NCI-H2107 treated with DMSO at 0.1 percent for 48 hours (cell line): Measurements from ENCODE around the gene BSG.

Experiments
- DNase-seq: peaks from one replicate; lab custom pipeline; 2025; ENCODE audit not compliant: unreplicated experiment; lab: John Stamatoyannopoulos, UW

BSG gene

DNA sequence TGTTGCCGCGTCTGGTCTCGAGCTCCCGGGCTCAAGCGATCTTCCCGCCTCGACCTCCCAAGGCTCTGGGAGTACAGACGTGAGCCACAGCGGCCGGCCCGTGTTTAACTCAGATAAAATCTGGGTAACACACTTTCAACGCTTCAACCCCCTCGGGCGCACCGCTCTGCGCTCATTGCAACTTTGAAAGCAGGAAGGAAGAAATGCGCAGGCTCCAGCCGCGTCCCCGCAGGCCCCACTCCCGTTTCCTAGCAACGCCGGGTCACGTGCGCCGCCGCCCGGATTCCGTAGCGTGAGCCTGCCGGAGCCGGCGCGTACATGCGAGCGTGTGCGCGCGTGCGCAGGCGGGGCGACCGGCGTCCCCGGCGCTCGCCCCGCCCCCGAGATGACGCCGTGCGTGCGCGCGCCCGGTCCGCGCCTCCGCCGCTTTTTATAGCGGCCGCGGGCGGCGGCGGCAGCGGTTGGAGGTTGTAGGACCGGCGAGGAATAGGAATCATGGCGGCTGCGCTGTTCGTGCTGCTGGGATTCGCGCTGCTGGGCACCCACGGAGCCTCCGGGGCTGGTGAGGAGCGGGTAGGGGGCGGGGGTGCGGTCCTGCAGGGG is at the start of gene BSG:
Gene BSG (plus strand): TSS at position 457 of the 603 bp plus-strand sequence. CDS start 39 bp downstream, at position 496.
- DNase-seq: peak; percentile 82

DNA sequence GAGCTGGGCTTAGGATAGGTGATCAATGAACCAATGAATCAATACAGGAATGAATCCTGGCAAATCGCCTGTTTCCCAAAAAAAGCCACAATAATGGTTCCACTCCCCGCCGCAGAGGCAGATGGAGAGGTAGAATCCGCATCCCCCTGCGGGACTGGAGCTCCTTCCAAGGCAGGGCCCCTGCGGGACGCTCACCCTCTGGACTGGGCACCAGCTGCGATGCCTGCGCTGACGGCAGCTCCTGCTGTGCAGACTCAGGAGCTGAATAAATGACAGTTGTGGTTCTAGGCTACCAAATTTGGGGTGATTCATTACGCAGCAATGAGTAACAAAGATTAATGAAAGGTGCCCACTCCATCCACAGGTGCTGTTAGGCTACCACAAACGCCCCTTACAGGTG is 49.7 kb upstream of the BSG start:
- no peak for DNase-seq

GRCh38 chr19:524062-524674 is 48.2 kb upstream of the BSG start:
- peak; percentile 8 for DNase-seq

GRCh38 chr19:525029-525428 is 47.4 kb upstream of the BSG start:
- no peak for DNase-seq

GRCh38 chr19:525857-526419 is 46.5 kb upstream of the BSG start:
- no peak for DNase-seq

- no peak for DNase-seq
Observed at GRCh38 chr19:530134-531008, 42.0 kb upstream of the BSG start.

DNA sequence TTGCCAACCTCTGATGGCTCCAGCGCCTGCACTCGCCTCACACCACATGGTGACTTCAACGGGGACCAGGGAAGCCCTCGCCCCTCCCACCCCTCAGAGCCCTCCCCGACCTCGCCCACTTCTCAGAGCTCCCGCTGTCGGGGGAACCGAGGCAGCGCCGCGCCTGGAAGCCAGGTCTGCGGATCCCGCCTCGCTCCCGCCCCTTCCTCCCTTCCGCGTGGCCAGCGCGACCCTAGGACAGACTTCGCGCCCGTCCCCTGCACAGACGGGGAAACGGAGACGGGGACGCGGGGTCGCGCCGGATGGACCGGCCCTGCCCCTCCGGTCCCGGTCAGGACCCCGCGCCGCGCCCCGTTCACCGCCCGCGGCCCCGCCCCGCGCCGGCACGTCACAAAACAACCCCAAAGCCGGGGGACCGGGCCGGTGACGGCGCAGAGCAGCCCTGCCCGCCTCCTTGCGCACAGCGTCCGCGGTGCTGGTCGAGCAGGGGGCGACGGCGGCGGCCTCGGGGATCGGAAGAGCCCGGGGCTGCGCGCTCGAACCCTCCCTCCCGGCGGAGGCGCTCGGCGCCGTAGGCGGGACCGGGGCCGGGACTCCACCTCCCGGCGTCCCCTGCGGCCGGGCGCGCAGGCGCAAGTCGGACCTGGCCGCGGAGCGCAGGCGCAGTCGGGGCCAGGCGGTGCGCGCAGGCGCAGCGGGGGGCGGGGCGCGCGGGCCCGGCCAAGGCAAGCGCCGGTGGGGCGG is 41.2 kb upstream of the BSG start:
- DNase-seq: peak; percentile 53

DNA sequence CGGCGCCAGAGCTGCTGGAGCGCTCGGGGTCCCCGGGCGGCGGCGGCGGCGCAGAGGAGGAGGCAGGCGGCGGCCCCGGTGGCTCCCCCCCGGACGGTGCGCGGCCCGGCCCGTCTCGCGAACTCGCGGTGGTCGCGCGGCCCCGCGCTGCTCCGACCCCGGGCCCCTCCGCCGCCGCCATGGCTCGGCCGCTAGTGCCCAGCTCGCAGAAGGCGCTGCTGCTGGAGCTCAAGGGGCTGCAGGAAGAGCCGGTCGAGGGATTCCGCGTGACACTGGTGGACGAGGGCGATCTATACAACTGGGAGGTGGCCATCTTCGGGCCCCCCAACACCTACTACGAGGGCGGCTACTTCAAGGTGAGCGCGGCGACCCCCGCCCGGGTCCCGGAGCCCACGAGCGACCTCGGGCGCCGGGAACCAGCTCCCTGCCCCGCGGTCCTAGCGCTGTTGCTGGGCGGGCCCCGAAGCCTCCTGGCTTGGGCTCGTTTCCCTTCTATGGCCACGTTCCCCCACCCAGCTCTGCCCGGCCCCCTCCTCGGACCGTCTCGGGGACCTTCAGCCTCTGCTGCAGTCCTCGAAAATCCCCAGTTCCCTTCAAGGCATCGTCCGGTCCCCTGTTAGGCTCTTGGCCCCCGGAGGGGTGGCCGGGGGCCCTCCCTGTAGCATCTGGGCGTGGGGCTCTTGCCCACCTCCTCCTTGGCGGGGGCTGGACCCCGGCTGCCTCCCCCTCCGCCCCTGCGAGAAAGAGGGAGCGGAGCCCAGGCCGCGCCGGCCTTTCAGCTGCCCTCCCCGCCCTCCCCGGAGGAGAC is 40.4 kb upstream of the BSG start, which contains the start of gene CDC34:
Gene CDC34 (plus strand): TSS at position 8 of the 808 bp plus-strand sequence. CDS start 172 bp downstream, at position 180.
- DNase-seq: no peak

DNA sequence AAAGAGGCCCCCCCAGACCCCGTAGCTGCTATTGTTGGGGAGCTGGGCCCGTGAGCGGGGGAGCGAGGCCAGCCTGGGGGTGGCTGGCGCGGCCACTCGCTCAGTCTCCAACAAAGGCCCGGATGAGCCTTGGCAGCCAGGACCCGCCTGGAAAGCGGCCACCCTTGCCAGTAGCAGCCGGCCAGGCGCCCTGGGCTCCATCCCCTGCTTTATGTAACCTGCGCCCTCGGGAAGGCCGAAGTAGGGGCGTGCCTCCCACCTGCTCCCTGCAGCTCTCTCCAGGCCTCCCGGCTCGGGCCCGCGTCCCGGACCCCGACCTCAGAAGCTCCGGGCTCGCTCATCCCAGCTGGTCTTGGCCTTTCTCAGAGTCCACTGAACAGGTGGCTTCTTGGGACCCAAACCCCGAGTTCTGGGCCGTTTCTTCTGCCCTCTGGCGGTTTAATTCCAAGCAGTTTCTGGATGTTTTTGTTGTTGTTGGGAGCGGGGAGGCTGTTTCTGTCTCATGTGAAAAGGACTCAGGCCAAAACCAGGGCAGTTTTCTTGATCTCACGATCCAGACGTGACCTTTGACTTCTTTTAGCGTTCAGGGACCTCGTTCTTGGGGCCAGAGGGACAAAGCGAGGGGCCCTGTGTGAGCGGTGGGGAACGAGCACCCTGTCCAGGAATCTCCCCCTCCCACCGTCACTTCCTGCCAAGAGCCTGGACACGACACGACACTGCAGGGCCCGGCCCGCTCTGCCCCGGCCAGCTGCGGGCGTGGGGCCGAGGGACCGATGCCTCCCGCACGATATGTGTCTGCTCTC is 39.6 kb upstream of the BSG start:
- peak; percentile 17 for DNase-seq

DNA sequence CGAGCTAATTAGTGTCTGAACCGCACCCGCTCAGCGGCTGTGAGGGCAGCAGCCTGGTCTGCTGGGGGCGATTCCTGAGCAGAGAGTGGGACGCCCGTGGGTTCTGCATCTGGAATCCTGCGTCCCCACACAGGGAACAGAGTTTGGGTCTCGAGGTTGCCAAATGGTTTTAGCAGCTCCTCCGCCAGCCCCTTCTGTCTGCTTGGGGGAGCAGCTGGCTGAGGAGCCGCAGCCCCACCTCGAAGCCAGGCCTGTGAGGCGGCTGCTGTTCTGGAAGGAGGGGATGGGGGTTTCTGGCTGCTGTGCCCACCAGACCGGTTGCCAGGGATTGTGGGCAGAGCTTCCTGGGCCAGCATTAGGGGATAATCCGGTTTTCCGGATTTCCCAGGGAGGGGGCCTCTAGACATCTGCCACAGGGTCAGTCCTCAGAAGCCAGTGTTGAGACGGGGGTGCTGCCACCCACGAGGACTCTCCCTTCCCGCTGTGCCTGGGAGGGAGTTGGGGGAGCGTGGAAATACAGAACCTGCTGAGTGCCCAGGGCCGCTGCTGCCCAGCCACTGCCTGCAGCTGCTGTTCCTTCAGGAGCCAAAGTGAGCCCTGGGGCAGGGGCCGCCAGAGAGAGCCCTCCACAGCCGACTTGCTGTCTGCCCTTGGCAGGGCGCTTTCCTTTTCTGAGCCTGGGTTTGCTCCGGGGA is 38.9 kb upstream of the BSG start:
- DNase-seq: no peak

- DNase-seq: no peak
Observed at GRCh38 chr19:534088-534487, 38.3 kb upstream of the BSG start.

DNA sequence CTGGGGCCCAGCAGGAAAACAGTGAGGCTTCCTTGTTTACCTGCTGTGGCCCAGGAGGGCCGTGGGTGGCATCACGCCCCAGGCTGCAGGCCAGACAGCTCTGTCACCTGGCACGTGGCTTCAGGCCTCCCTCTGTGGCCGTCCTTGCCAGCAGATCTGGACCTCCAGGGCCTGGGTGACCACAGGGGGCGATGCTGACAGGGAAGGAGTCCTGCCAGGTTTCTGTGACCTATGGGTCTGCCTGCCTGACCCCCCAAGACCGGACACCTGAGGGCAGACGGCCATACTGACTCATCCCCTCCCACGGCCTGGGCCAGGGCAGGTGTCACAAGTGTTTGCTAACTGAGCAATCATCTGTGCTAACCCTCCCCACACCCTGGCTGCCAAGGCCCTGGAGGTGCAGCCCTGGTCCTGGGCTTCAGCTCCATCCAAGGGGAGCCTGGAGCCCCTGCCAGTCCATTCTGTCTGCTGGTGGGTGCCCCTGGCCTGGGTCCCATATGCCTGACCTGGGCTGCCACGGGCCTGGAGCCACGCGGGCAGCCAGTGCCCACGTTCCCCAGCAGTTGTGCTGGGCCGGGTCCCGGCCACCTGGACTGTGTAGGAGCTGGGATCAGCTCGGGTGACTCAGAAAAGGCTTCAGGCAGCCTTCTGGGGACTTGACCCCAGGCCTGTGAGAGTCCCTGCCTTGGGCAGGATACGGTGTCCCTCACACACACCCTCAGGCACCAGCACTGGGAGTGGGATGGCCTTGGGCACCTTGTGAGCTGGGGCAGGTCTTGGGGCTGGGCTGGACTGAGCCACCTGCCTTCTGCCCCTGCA is 37.2 kb upstream of the BSG start:
- DNase-seq: no peak

DNA sequence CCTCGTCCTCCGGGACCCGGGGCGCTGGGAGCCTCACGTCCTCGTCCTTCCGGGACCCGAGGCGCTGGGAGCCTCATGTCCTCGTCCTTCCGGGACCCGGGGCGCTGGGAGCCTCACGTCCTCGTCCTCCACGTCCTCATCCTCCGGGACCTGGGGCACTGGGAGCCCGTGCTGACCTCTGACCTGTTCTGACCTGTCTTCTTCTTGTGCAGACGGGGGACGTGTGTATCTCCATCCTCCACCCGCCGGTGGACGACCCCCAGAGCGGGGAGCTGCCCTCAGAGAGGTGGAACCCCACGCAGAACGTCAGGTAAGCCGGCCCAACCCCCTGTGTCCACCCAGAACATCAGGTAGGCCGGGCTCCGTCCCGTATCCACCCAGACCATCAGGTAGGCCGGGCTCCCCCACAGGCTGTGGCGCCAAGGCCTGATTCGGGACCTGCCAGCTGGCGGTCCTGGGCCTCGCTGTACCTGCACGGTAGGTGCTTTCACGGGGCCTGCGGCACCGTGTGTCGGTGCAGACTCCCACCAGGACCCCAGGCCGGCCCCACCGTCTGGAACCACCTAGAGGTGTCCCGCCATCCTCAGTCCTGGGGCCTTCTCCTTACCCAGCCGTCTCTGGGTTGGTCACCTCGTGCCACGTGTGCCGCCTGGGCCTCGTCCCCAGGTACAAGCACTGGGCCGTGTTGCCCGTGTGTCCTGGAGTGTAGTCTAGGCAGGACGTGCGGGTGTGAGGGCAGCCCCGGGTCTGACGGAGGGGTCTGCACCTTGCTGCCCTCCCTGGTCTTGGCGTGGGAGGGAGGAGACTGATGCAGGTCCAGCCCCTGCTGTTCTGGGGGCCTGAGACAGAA is 36.1 kb upstream of the BSG start:
- no peak for DNase-seq

DNA sequence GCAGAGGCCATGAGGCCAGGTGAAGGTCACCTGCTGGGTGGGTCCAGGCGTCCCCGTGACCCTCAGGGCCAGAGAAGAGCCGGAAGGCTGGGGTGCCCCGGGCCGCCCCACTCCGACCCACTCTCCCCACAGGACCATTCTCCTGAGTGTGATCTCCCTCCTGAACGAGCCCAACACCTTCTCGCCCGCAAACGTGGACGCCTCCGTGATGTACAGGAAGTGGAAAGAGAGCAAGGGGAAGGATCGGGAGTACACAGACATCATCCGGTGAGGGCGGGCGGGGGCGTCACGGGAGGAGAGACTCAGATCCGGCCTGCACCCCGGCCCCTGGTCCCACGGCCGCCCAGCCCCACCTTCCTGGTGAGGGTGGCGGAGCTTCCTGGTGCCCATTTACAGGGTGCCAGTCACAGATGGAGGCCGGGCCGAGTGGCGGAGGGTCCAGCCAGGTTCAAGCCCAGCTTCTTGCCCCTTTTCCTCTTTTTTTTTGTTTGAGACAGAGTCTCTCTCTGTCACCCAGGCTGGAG is 35.5 kb upstream of the BSG start:
- no peak for DNase-seq

DNA sequence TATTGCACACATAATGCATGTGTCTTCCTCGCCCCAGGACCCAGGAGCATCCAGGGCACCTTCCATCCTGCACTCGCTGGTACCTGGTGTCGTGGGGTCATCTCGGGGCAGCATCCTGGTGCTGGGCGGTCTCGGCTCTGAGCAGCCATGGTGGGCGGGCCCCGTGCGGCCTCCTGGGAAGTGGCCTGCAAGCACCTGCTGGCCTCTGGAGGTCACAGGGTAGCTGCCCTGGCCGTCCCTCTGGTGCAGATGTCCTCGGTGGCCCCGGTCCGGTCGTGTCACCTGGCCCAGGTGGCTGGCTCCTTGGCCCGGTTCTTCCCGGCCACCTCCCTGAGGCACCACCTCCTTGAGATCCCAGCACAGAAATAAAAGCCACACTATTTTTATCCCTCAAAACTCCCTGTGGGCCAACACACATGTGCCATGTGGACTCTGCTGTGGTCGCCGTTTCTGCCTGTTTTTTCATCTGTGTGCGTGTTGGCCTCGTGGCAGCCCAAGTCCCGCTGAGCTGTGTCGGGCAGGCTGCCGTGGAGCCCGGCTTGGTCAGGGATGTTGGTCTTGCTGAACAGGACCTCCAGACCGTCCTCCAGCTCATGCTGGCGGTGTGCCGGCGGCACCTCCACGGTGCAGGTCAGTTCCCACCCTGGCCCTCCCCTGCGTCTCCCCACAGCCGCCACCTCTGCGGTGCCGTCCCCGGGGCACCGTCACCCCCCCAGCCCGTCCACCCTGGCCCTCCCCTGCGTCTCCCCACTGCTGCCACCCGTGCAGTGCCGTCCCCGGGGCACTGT is 33.6 kb upstream of the BSG start:
- DNase-seq: no peak
